ENCODE results near the gene MRPL55.
"Not testable (repeated sequence)": the region's sequence is repeated elsewhere in the genome, so short reads cannot be mapped to it uniquely, and the experiment has no call there.

Gene MRPL55

DNA sequence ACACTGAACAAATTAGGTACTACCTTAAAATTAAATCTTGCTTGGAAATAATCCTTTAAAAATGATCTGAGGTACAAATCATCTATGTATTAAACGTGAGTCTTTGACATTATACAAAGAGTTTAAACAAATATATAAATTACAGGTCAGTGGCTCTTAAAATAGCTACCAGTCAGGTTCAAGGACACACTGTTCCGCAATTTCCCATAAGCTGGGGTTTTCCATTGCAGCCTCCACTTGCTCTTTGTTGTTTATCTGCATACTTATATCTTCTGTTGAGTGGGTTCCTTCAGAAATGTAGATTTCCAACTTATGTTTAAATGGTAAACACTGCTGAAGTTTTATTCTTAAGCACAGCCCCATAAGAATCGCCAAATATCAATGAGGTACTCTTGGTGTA, 5.7 kb upstream of the MRPL55 start:
- DNase-seq: no peak
- Histone ChIP-seq H3K27ac (ENCODE audit: low read length) (no peak overlapping the region), H3F3A (ENCODE audit: insufficient read depth, low read length) (peaks cover 19% of the 10 kb centered on the region), H3K4me1 (ENCODE audit: low read length) (peaks cover 14% of the 10 kb centered on the region), H2AFZ (ENCODE audit: low read length) (no peak overlapping the region), H3K9me3 (replicated peaks; ENCODE audit: insufficient read depth, low read length) (no peaks in the 10 kb centered on the region), H3K9ac (ENCODE audit: low read length) (no peak overlapping the region), H3K27me3 (replicated peaks; ENCODE audit: insufficient read depth, low read length) (no peaks in the 10 kb centered on the region), H3K4me2 (ENCODE audit: low read depth, low read length) (no peak overlapping the region), H4K20me1 (ENCODE audit: insufficient read depth, low read length) (no peaks in the 10 kb centered on the region), H3K9me2 (replicated peaks; ENCODE audit: insufficient read depth, low read length) (no peaks in the 10 kb centered on the region), H3K4me3 (ENCODE audit: low read length) (no peak overlapping the region), H3K36me3 (replicated peaks; ENCODE audit: insufficient read depth, low read length) (no peaks in the 10 kb centered on the region), H3K79me2 (ENCODE audit: low read length) (peaks cover 9% of the 10 kb centered on the region)
- no peak for TF ChIP-seq EZH2phosphoT487 (IDR thresholded peaks at IDR 0.05; ENCODE audit: low read length)
- no peak for TF ChIP-seq EZH2 (optimal IDR thresholded peaks at IDR 0.05; ENCODE audit: low read depth, low read length)
- TF ChIP-seq, protein P1, sequence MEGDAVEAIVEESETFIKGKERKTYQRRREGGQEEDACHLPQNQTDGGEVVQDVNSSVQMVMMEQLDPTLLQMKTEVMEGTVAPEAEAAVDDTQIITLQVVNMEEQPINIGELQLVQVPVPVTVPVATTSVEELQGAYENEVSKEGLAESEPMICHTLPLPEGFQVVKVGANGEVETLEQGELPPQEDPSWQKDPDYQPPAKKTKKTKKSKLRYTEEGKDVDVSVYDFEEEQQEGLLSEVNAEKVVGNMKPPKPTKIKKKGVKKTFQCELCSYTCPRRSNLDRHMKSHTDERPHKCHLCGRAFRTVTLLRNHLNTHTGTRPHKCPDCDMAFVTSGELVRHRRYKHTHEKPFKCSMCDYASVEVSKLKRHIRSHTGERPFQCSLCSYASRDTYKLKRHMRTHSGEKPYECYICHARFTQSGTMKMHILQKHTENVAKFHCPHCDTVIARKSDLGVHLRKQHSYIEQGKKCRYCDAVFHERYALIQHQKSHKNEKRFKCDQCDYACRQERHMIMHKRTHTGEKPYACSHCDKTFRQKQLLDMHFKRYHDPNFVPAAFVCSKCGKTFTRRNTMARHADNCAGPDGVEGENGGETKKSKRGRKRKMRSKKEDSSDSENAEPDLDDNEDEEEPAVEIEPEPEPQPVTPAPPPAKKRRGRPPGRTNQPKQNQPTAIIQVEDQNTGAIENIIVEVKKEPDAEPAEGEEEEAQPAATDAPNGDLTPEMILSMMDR (IDR thresholded peaks at IDR 0.05; ENCODE audit: low read length): no peak

DNA sequence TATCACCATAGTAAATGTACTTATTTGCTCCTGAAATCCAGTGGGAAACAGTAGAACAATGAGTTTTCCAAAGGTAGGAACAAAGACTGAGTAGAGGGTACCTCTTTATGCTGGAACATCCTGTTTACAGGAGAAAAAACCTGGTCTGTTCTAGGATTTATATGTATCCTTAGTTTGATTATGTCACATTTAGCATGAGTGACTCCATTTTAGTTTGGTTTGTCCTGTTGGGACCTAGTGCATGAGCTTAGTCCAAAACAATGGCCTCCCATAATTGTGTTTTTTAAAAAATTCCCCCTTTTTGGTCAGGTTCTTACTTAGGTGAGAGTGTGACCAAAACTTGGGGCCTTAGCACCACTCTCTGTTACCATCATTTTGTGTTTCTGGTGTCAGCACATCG, 3.5 kb upstream of the MRPL55 start:
- Histone ChIP-seq H3K27me3 (replicated peaks; ENCODE audit: insufficient read depth, low read length) (no peaks in the 10 kb centered on the region), H4K20me1 (ENCODE audit: insufficient read depth, low read length) (no peaks in the 10 kb centered on the region), H3K9me2 (replicated peaks; ENCODE audit: insufficient read depth, low read length) (no peaks in the 10 kb centered on the region), H3K4me3 (ENCODE audit: low read length) (no peak overlapping the region), H3K9ac (ENCODE audit: low read length) (no peak overlapping the region), H2AFZ (ENCODE audit: low read length) (peak overlapping the region; percentile 38), H3K79me2 (ENCODE audit: low read length) (peaks cover 29% of the 10 kb centered on the region), H3F3A (ENCODE audit: insufficient read depth, low read length) (peaks cover 19% of the 10 kb centered on the region), H3K4me2 (ENCODE audit: low read depth, low read length) (peak overlapping the region; percentile 54; the same call in 1 of the 2 replicates), H3K36me3 (replicated peaks; ENCODE audit: insufficient read depth, low read length) (0 out of 2 replicates have a peak, but pooled peaks cover under 1% of the 10 kb centered on the region), H3K9me3 (replicated peaks; ENCODE audit: insufficient read depth, low read length) (no peaks in the 10 kb centered on the region), H3K4me1 (ENCODE audit: low read length) (peaks cover 26% of the 10 kb centered on the region), H3K27ac (ENCODE audit: low read length) (peak overlapping the region; percentile 63; the same call in 1 of the 2 replicates)
- no peak for DNase-seq
- TF ChIP-seq, protein P1 (IDR thresholded peaks at IDR 0.05; ENCODE audit: low read length): no peak

DNA sequence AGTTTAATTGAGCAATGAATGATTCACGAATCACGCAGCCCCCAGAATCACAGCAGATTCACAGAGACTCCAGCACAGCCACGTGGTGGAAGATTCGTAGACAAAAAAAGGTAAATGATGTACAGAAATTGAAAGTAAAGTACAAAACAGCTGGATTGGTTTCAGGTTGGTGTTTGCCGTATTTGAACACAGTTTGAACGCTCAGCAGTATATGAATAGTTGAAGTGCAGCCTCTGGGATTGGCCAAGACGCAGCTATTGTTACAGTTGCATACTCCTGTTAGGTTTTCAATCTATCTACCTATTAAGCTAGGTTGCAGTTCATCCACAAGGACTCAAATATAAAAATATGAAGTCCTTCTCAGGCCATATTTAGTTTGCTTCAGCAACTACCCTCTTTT, 3.1 kb upstream of the MRPL55 start:
- peak overlapping the region; percentile 38 for H2AFZ ChIP-seq (ENCODE audit: low read length)
- no peaks in the 10 kb centered on the region for H3K9me3 ChIP-seq (replicated peaks; ENCODE audit: insufficient read depth, low read length)
- H4K20me1 ChIP-seq (ENCODE audit: insufficient read depth, low read length): no peaks in the 10 kb centered on the region
- peak; percentile 96 for DNase-seq
- H3K9me2 ChIP-seq (replicated peaks; ENCODE audit: insufficient read depth, low read length): no peaks in the 10 kb centered on the region
- H3K4me3 ChIP-seq (ENCODE audit: low read length): no peak overlapping the region
- H3K36me3 ChIP-seq (replicated peaks; ENCODE audit: insufficient read depth, low read length): 0 out of 2 replicates have a peak, but pooled peaks cover 3% of the 10 kb centered on the region
- H3K4me2 ChIP-seq (ENCODE audit: low read depth, low read length): peak overlapping the region; percentile 54; the same call in 1 of the 2 replicates
- TF ChIP-seq, protein P1 (IDR thresholded peaks at IDR 0.05; ENCODE audit: low read length): no peak
- TF ChIP-seq EZH2 (optimal IDR thresholded peaks at IDR 0.05; ENCODE audit: low read depth, low read length): no peak
- no peak for TF ChIP-seq EZH2phosphoT487 (IDR thresholded peaks at IDR 0.05; ENCODE audit: low read length)
- H3F3A ChIP-seq (ENCODE audit: insufficient read depth, low read length): peaks cover 19% of the 10 kb centered on the region
- H3K27ac ChIP-seq (ENCODE audit: low read length): peak overlapping the region; percentile 63; the same call in 1 of the 2 replicates
- H3K79me2 ChIP-seq (ENCODE audit: low read length): peaks cover 33% of the 10 kb centered on the region
- H3K4me1 ChIP-seq (ENCODE audit: low read length): peaks cover 28% of the 10 kb centered on the region
- H3K27me3 ChIP-seq (replicated peaks; ENCODE audit: insufficient read depth, low read length): no peaks in the 10 kb centered on the region
- H3K9ac ChIP-seq (ENCODE audit: low read length): no peak overlapping the region

DNA sequence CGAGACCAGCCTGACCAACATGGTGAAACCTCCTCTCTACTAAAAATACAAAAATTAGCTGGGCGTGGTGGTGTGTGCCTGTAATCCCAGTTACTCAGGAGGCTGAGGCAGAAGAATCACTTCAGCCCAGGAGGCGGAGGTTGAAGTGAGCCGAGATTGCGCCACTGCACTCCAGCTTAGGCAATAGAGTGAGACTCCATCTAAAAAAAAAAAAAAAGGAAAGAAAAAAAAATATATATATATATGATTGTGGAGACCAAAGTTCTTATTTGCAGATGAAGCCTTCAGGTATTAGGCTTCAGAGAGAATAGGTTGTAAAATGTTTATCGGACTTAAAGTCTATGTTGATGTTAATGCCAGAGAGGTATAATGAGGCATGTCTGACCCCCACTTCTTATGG, 2.2 kb upstream of the MRPL55 start:
- Histone ChIP-seq H3K4me1 (ENCODE audit: low read length) (peaks cover 28% of the 10 kb centered on the region), H3F3A (ENCODE audit: insufficient read depth, low read length) (peaks cover 19% of the 10 kb centered on the region), H3K4me2 (ENCODE audit: low read depth, low read length) (peak overlapping the region; percentile 54; the same call in 1 of the 2 replicates), H3K79me2 (ENCODE audit: low read length) (peaks cover 42% of the 10 kb centered on the region)
- not testable (repeated sequence) for H4K20me1 ChIP-seq (ENCODE audit: insufficient read depth, low read length); H3K36me3 ChIP-seq (replicated peaks; ENCODE audit: insufficient read depth, low read length); H3K9me3 ChIP-seq (replicated peaks; ENCODE audit: insufficient read depth, low read length); H3K9me2 ChIP-seq (replicated peaks; ENCODE audit: insufficient read depth, low read length); H2AFZ ChIP-seq (ENCODE audit: low read length); H3K27ac ChIP-seq (ENCODE audit: low read length); H3K4me3 ChIP-seq (ENCODE audit: low read length); H3K27me3 ChIP-seq (replicated peaks; ENCODE audit: insufficient read depth, low read length); DNase-seq; H3K9ac ChIP-seq (ENCODE audit: low read length)
